Type B pancreatic cell (in vitro differentiated cells): ENCODE data around the gene BARHL1. TPM values are rescaled to one million over a fixed set of nuclear protein-coding genes. Genes with fewer than 3 reads are reported as not detected.

Experiments used
- DNase-seq: peaks from one replicate; pipeline ENCODE4 v3.0.0; 2021; ENCODE audit warnings: mixed read lengths; ENCODE audit not compliant: unreplicated experiment; ENCODE audit errors: extremely low spot score
- H3K27ac Mint-ChIP-seq: 2 replicates; pipeline ENCODE4 v1.8.0; 2021; ENCODE audit warnings: mild to moderate bottlenecking, mixed read lengths
- H3K27me3 Mint-ChIP-seq: 2 replicates; pipeline ENCODE4 v1.8.0; 2021; ENCODE audit warnings: mixed read lengths
- H3K36me3 Mint-ChIP-seq: 2 replicates; pipeline ENCODE4 v1.8.0; 2021; ENCODE audit warnings: mixed read lengths
- H3K4me1 Mint-ChIP-seq: one replicate; pipeline ENCODE4 v1.8.0; 2021; ENCODE audit warnings: mixed read lengths; ENCODE audit not compliant: unreplicated experiment
- H3K4me3 Mint-ChIP-seq: 2 replicates; pipeline ENCODE4 v1.8.0; 2021; ENCODE audit warnings: mild to moderate bottlenecking, mixed read lengths
- H3K9me3 Mint-ChIP-seq: 2 replicates; pipeline ENCODE4 v1.8.0; 2021; ENCODE audit warnings: mixed read lengths
- CTCF ChIP-seq: fragments of 200-600 bp; sonication (generic); conservative IDR thresholded peaks from 2 replicates; pipeline ENCODE4 v1.5.0; 2021; ENCODE audit warnings: antibody characterized with exemption, mild to moderate bottlenecking
- total RNA-seq: library from RNA; stranded (reverse); gene quantifications from 2 replicates; pipeline ENCODE4 v1.2.1, GENCODE V29; 2021; ENCODE audit warnings: low replicate concordance

BARHL1 gene
- total RNA-seq, 1 donor from 2014 or later: 0.14 TPM

GRCh38 chr9:132541051-132541450 is 41.4 kb upstream of the BARHL1 start:
- Mint-ChIP-seq H3K4me1 (peaks cover 4% of the 10 kb centered on the region), H3K27me3 (peaks cover 44% of the 10 kb centered on the region), H3K27ac (no peak overlapping the region), H3K9me3 (no peaks in the 10 kb centered on the region), H3K36me3 (no peaks in the 10 kb centered on the region), H3K4me3 (no peak overlapping the region)
- DNase-seq: no peak
- TF ChIP-seq CTCF: no peak

- H3K27me3 Mint-ChIP-seq: peaks cover 43% of the 10 kb centered on the region
- no peaks in the 10 kb centered on the region for H3K36me3 Mint-ChIP-seq
- no peak for DNase-seq
- peaks cover 15% of the 10 kb centered on the region for H3K4me1 Mint-ChIP-seq
- H3K9me3 Mint-ChIP-seq: no peaks in the 10 kb centered on the region
- no peak overlapping the region for H3K4me3 Mint-ChIP-seq
- no peak overlapping the region for H3K27ac Mint-ChIP-seq
- no peak for TF ChIP-seq CTCF
Observed at GRCh38 chr9:132541870-132542830, 40.3 kb upstream of the BARHL1 start.

GRCh38 chr9:132543251-132543650 is 39.2 kb upstream of the BARHL1 start:
- TF ChIP-seq CTCF: no peak
- Mint-ChIP-seq H3K36me3 (no peaks in the 10 kb centered on the region), H3K27ac (no peak overlapping the region), H3K9me3 (no peaks in the 10 kb centered on the region), H3K27me3 (peaks cover 46% of the 10 kb centered on the region), H3K4me1 (peaks cover 24% of the 10 kb centered on the region), H3K4me3 (no peak overlapping the region)
- DNase-seq: no peak

- peaks cover 49% of the 10 kb centered on the region for H3K27me3 Mint-ChIP-seq
- DNase-seq: no peak
- peaks cover 31% of the 10 kb centered on the region for H3K4me1 Mint-ChIP-seq
- peak overlapping the region; percentile 61 for H3K27ac Mint-ChIP-seq
- no peaks in the 10 kb centered on the region for H3K36me3 Mint-ChIP-seq
- TF ChIP-seq CTCF: no peak
- H3K4me3 Mint-ChIP-seq: no peak overlapping the region
- H3K9me3 Mint-ChIP-seq: no peaks in the 10 kb centered on the region
Observed at GRCh38 chr9:132543960-132544359, 38.4 kb upstream of the BARHL1 start.

GRCh38 chr9:132545578-132545977 is 36.8 kb upstream of the BARHL1 start:
- H3K27me3 Mint-ChIP-seq: peaks cover 50% of the 10 kb centered on the region
- no peak for TF ChIP-seq CTCF
- H3K4me3 Mint-ChIP-seq: no peak overlapping the region

More at GRCh38 chr9:132545578-132545977, 36.8 kb upstream of the BARHL1 start:
- H3K27ac Mint-ChIP-seq: no peak overlapping the region
- DNase-seq: no peak
- no peaks in the 10 kb centered on the region for H3K9me3 Mint-ChIP-seq
- peaks cover 40% of the 10 kb centered on the region for H3K4me1 Mint-ChIP-seq
- no peaks in the 10 kb centered on the region for H3K36me3 Mint-ChIP-seq
